COLO668 (cell line): ENCODE results near the gene EGR1.

Source experiments
- DNase-seq: peaks from one replicate; lab custom pipeline; 2025; ENCODE audit not compliant: unreplicated experiment; lab: John Stamatoyannopoulos, UW

Gene EGR1

DNA sequence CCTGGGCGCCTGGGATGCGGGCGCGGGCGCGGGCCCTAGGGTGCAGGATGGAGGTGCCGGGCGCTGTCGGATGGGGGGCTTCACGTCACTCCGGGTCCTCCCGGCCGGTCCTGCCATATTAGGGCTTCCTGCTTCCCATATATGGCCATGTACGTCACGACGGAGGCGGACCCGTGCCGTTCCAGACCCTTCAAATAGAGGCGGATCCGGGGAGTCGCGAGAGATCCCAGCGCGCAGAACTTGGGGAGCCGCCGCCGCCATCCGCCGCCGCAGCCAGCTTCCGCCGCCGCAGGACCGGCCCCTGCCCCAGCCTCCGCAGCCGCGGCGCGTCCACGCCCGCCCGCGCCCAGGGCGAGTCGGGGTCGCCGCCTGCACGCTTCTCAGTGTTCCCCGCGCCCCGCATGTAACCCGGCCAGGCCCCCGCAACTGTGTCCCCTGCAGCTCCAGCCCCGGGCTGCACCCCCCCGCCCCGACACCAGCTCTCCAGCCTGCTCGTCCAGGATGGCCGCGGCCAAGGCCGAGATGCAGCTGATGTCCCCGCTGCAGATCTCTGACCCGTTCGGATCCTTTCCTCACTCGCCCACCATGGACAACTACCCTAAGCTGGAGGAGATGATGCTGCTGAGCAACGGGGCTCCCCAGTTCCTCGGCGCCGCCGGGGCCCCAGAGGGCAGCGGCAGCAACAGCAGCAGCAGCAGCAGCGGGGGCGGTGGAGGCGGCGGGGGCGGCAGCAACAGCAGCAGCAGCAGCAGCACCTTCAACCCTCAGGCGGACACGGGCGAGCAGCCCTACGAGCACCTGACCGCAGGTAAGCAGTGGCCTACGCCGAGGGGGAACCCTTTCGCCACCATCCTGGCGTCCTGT is at the start of gene EGR1:
EGR1 (plus strand) TSS at position 219 of the 864 bp plus-strand sequence; CDS start at position 502, 283 bp downstream.
- DNase-seq: peak; percentile 84

DNA sequence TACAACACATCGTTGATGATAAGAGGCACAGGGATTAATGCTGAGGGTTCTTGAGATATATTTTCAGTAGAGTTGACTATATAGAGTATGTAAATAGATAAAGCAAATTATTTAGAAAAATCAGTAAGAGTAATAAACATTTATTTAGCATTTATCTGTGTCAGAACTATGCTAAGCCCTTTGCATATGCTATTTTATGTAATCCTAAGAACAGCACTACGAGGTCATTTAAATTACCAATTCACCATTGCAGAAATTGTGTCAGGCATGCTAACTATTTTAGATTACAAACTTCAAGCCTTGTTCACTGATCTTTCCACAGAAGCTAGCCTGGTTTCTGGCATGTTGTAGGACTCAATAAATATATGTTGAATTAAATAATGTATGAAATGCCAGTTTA is 46.8 kb upstream of the EGR1 start:
- DNase-seq: no peak

DNA sequence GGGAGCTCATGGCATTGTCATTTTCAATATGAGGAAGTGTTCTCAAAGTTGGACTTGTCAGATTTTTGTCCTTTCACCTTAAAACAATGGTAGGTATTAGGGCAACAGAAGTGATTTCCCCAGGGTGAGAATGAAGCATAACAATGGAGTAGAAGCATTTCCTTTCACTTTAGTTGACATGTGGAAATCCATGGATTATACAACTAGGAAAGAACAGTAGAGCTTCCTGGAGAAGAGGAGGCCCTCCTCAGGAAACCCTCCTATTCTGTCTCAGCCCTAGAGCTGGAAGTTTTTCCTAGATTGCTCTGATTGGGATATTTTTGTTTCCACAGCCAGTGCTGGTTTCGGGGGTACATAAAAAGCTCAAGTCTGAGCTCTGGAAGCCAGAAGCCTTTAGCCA is 40.2 kb upstream of the EGR1 start:
- no peak for DNase-seq

DNA sequence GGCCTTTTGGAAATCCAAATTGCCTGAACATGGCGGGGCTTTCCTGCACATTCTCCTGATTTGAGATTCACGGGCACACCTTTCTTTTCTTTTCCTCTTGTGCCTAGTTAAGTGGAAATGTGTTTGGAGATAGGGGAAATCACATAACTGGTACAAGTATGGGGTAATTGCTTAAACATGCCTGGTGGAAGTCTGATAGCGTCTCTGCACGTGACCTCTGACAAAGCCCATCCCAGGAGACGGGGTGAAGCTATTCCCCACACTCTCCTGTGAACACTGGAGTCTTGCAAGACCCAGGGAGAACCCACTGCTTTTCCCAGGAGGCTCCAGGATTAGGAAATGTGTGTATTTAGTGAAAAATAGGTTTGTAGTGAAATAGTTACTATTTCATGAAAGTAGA is 29.3 kb upstream of the EGR1 start:
- no peak for DNase-seq

DNA sequence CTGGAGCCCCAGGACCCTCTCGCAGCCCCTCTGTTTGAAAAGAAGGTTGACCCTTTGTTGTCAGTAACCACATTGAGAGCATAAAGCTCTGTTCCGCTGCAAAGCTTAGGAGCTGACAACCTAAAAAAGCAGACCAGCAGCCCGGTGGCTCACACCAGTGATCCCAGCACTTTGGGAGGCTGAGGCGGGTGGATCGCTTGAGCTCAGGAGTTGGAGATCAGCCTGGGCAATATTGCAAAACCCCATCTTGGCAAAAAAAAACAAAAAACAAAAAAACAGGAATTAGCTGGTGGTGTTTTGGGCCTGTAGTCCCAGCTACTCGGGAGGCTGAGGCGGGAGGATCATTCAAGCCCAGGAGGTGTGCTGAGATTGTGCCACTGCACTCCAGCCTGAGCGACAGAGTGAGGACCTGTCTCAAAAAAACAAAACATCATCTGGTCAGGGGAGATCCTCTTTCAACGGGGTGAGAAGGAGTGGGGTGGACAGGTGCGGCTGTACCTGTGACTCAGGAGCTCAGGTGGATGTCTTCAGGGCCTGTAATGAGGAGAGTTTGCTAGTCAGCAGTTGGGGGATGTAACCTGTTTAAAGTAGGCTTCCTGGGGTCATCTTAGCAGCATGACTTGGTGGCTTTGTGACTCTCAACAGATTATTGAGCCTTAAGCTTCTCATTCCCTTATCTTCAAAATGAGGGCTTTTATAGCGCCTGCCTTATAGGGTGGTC is 27.1 kb upstream of the EGR1 start:
- peak; percentile 7 for DNase-seq

DNA sequence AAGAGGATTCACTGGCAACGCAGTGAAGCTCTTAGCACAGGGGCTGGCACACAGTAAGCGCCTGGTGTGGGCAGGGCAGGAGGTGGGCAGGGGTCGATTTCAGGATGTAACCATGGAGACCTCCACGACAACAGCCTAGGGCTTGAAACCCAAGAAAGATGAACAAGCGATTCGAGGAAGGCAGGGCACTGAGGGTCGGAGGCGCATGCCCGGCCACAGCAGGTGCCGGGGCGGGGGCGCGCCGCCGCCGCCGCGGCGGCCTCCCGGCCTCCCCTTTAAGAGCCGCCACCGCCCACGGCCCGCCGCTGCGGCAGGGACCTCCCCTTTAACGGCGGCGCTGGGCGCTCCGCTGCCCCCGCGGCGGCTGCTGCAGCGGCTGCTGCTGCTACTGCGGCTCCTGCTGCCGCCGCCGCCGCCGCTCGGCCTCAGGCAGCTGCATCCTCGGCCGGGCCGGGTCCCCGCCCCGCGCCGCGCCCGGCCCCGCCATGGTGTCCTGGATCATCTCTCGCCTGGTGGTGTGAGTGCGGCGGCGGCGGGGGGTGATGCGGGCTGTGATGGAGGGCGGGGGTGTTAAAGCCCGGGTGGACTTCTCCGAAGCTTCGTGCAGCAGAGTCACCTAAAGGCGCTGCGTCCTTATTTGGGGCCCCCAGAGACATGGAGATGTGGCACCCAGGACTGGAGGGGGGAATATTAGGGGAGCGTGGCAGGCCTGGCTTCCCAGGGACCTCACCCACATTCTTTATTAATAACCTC is 26.4 kb upstream of the EGR1 start, which contains the start of gene REEP2:
REEP2 (plus strand) TSS at position 334 of the 753 bp plus-strand sequence; CDS start at position 486, 152 bp downstream.
- DNase-seq: peak; percentile 72

DNA sequence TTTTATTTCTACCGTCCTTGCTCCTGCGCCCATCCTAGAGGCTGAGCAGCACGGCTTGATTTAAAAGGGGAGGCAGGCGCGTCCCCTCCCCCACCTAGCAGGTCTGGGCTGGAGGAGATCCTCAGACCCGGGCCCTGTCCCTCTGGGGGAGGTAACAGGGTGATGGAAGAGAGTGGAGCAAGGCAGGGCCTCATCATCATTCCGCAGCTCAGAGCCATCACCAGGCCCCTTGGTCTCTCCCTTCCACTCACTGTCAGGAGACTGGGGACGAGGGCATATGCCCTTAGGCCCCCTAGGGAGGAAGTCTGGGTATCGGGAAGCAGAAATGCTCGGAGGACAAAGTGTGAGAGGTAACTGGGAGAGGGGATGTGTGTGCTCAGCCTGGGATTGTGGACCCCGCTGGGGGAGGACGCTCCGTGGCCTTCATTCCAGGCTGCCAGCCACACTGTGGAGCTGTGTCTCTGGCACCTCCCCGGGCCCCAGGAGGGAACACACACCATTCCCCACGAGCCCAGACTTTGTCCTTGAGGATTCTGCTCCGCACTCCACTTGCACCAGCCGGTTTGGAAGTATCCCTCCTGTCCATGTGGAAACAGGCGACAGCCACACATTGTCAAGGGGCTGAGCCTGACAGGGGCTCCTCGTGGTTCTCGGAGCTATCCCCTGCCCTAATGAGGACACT is 25.7 kb upstream of the EGR1 start:
- peak; percentile 9 for DNase-seq

DNA sequence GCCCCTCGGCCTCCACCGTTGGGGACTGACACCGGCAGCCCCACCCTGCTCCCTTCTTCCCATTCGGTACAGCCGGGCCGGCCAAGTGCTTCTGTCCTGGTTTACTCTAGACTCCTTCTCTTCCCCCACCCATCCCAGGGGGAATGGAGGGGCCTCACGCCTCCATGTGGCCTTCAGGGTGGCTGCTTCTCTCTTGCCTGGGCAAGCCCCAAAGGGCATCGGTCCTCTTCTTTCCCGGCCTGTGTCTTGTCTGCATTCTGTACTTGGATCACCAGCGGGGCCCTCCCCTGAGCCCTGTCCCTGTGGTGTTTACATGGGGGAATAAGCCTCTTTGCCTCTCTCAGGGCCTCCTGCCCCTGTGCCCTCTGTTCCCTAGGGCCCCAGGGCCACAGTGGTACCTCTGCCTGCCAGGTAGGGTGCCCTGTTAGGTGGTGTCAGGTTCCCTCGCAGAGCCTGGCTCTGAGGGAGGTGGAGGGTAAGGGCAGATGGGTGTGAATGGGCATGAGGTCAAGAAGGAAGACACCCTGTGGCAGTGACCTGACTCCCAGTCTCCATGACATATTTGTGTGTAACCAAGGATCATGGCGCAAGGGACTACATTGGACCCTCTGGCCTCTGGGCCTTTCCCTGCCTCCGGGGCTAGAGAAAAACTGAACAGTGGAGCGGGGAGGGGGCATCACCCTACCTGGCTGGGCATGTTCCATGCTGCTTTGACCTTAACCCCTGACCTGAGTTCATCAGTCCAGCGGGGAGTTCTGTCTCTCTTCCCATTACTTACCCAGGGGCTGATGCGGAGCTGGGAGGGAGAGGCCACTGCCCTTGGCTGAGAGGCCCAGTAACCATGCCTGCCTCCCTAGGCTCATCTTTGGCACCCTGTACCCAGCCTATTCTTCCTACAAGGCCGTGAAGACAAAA is 24.9 kb upstream of the EGR1 start:
- DNase-seq: no peak

DNA sequence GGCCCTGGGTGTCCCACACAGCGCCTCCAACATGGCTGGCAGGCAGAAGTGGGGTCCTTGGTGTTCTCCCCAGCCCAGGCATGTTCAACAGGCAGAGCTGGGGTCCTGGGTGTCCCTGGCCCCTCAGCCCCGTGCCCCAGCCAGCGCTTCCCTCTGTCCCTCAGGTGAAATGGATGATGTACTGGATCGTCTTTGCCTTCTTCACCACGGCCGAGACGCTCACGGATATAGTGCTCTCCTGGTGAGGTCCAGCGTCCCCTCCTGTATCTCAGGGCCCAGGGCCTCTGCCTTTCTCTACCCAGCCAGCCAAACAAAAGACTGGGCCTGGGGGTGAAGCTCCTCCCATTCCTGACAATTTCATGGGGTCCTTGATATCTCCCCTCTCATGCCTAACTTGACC is 24.1 kb upstream of the EGR1 start:
- DNase-seq: no peak

DNA sequence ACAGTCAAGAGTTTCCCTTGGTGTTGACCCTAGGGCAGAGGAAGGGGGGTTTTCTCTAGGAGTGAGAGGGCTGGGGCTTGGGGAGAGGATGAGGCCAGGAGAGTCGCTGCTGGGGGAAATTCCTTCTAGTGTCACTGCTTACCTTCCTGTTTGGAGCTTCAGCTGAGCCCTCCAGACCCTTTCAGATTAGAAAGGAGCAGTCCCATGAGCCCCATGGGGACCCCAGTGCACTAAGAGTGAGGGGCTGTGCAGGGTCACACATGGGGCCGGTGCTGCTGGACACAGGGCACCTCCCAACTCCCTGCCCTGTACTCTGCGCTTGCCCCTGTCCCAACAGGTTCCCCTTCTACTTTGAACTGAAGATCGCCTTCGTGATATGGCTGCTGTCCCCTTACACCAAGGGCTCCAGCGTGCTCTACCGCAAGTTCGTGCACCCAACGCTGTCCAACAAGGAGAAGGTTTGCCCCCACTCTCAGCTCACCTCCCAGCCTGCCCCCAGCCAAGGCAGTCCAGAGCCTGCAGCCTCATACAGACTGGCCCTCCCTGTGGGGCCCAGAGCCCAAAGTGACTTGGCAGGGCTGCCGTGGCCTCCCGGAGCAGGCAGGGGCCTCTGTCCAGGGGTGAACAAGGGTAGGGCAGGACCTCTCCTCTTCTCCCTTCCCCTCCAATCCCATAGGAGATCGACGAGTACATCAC is 21.1 kb upstream of the EGR1 start:
- DNase-seq: no peak

DNA sequence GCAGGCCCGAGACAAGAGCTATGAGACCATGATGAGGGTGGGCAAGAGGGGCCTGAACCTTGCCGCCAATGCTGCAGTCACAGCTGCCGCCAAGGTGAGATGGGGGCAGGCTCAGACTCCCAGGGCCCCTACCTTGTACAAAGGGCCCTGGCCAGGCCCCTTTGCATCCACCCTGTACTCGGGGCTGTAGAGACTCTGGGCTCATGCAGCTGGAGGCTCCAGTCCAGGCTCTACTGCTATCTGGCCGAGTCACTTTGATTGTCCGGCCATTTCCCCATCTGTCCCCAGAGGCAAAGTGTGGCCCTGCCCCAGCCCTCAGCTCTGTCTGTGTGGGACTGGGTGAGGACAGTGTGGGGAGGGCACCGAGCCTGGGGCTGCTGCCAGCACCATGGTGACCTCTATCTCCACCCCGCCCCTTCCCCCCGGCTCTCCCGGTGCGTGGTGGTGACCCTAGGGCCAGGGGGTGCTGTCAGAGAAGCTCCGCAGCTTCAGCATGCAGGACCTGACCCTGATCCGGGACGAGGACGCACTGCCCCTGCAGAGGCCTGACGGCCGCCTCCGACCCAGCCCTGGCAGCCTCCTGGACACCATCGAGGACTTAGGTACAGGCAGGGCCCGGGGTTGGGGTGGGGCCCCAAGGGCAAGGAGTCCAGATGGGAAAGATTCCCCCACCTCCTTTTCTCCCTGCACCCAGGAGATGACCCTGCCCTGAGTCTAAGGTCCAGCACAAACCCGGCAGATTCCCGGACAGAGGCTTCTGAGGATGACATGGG is 20.3 kb upstream of the EGR1 start:
- no peak for DNase-seq

DNA sequence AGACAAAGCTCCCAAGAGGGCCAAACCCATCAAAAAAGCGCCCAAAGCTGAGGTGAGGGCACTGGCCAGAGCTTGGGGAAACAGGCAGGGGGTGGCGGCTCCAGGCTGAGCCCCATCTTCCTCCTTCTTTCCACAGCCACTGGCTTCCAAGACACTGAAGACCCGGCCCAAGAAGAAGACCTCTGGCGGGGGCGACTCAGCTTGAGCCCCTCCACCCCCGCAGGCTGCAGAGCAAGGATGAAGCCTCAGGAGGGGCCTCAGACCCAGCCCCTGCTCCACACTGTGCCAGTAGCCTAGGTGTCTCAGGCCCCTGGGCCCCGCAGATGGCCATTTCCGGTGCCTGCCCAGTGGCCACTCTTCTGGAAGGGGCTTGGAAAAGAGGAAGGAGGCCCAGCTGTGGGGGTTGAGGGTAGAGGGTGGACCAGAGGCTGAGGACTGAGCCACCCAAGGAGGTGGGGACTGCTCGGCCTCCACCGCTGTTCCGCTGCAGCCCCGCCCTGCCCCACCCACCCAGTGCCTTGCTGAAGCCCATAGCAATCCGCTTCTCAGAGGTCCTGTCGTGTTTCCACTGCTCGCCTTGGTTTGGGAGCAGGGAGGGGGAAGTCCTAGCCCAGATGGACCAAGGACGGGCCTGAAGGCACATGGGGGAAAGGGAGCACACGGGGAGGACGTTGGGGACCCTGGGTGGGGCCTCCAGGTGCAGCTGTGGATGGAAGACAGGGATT is 19.6 kb upstream of the EGR1 start:
- DNase-seq: no peak

DNA sequence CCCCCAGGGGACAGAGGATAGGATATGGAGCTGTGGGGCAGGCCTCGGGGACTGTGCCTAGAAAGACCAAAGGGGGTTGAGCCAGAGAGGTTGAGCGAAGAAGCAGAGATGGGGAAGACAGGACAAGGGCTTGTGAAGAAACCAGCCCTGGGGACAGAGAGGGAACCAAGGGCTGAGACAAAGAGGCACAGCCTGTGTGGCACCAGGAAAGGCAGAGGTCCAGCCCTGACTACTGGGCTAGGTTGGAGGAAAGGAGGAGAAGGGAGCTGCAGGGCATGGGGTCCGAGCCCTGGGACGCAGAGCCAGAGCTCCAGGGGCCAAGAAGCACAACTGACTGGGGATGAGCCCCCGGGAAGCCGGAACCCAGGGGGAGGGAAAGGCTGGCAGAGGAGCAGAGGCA is 17.2 kb upstream of the EGR1 start:
- DNase-seq: no peak

DNA sequence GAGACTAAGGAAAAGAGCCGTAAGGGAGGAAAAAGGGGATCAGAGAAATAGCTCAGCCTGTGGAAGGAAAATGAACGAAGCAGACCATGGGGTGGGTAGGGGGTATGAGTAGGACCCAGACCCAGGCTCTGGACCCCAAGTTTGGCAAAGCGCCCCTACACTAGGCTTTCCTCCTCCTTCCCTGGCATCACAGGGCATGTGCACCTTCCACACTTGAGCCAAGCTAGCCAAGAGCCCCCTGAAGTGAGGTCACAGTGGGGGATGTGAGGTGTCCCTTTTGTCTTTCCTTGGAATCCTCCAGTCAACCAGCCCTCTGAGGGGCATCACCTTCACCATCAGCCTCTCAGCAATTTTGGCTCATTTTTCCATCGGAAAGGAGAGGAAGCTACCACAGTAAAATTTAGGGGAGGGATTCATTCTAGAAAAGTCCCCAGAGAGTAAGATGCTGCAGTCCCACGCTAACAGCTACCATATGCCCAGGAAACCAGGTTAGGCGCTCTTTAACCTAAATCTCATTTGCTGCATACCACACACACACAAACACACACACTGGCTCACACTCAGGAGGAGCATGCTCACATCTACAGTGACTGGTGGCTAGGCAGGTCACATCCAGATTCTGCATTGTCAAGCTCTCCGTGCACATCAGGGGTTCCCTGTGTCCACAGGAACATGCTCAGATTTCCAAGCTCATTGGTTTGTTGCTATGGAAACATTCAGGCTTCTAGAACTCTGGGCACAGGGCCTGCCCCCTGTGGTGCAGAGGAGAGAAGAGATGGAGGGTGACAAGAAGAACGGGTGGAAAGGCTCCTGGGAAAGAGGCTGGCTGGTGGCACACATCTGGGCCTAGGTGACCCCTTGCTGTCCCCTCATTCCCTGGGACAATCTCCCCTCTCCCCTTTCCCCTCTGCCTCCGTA is 16.5 kb upstream of the EGR1 start:
- DNase-seq: peak; percentile 58

DNA sequence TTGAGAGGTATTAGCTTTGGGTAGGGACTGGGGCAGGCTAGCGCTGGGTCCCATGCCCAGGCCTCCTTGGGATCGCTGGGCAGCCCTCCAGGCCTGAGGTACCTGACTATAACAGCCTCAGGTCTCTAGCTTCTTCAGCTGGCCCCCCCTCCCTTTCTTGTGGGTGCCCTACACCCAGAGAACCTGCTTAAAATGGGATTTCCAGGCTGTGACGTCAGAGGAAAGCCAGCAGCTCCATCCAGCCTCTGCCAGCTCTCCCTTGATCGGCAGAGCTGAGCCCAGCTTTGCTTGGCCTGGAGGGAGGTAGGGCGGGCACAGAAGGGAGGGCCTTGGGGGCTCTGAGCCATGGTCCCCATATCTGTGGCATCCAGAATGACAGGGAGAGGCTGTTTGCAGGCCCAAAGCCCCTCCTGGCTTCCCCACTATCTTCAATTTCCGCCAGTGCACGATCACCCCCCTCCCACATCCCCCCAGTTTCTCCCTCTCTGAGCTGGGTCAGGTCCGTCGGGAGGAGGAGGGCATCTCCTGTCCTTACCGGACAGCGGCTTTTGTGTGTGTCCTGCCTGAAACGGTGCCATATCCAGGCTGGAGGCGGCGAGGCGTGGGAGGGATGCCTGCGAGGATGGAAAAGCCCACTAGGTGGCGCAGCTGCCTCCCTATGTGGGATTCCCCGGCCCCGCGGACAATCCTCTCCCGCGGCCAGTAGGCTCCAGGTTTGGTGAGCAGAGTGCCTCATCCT is 15.6 kb upstream of the EGR1 start:
- peak; percentile 80 for DNase-seq

DNA sequence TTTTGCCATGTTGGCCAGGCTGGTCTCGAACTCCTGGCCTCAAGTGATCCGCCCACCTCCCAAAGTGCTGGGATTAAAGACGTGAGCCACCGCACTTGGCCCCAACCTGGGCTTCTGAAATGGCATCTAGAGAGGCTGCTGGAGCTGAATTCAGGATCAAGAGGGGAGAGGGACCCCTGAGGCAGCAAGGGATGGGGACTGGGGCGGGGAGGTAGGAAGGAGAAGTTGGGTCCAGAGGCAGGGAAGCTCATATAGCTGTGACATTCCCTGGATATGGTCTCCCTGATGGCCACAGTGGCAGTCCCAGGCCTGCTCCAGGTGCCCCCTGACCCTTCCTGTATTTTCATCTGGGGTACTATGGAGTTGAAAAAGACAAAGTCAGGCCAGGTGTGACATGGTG is 14.3 kb upstream of the EGR1 start:
- DNase-seq: no peak
